ENCODE data around the gene SOCS3. TPM values are rescaled to one million over a fixed set of nuclear protein-coding genes. Genes with fewer than 3 reads are reported as not detected.
A peak's percentile ranks its signal among the peaks of the same experiment; 100 is the strongest.

SOCS3 gene
- total RNA-seq, 1 donor from 2014 or later, result 5.4 TPM

DNA sequence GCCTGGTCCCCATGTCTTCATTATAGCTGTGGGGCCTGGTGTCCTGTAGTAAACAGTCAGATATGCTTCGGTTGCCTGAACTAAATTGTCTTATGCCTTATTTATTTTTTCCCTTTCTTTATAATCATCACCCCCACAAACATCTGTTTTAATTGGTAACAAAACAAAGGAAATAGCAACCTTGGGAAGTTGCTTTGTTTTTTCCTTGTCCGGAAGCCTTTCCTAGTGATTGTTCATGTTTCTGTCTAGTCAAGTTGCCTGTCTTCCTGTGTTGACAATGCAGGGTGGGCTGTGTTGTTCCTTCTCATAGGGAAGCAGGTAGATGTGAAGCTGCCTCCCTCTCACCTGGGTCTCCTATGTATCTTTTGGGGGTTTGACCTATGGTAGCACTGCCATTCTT is 35.3 kb upstream of the SOCS3 start:
- TF ChIP-seq, protein P1, sequence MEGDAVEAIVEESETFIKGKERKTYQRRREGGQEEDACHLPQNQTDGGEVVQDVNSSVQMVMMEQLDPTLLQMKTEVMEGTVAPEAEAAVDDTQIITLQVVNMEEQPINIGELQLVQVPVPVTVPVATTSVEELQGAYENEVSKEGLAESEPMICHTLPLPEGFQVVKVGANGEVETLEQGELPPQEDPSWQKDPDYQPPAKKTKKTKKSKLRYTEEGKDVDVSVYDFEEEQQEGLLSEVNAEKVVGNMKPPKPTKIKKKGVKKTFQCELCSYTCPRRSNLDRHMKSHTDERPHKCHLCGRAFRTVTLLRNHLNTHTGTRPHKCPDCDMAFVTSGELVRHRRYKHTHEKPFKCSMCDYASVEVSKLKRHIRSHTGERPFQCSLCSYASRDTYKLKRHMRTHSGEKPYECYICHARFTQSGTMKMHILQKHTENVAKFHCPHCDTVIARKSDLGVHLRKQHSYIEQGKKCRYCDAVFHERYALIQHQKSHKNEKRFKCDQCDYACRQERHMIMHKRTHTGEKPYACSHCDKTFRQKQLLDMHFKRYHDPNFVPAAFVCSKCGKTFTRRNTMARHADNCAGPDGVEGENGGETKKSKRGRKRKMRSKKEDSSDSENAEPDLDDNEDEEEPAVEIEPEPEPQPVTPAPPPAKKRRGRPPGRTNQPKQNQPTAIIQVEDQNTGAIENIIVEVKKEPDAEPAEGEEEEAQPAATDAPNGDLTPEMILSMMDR (IDR thresholded peaks at IDR 0.05; ENCODE audit: unreplicated experiment), result no peak
- peaks cover 24% of the 10 kb centered on the region for H3K36me3 Mint-ChIP-seq (ENCODE audit: insufficient read depth)
- peak overlapping the region; percentile 84 for H3K27ac Mint-ChIP-seq
- no peaks in the 10 kb centered on the region for H3K9me3 Mint-ChIP-seq (ENCODE audit: low read depth)
- H3K4me1 Mint-ChIP-seq (ENCODE audit: low read depth), result peaks cover 18% of the 10 kb centered on the region
- no peak for DNase-seq (ENCODE audit: low spot score, unreplicated experiment)
- no peak overlapping the region for H3K4me3 Mint-ChIP-seq (ENCODE audit: low read depth)
- no peaks in the 10 kb centered on the region for H3K27me3 Mint-ChIP-seq

DNA sequence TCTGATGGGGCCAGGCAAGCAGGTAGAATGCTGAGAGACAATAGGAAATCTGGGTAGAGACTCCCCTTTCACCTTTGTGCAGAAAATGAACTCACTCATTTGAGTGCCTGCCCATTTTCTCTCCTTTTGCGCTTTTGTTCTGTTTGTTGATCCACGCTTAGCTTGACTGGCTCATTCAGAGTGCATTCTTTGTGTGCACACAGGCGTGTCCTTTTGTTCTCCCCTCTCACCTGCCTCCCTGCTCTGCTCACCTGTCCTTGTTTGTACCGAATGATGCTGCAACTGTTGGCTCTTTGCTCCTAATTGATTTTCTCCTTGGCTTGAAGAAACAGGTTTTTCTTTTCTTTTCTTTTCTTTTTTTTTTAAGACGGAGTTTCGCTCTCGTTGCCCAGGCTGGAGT is 34.3 kb upstream of the SOCS3 start:
- peaks cover 19% of the 10 kb centered on the region for H3K36me3 Mint-ChIP-seq (ENCODE audit: insufficient read depth)
- TF ChIP-seq, protein P1 (IDR thresholded peaks at IDR 0.05; ENCODE audit: unreplicated experiment), result no peak
- DNase-seq (ENCODE audit: low spot score, unreplicated experiment), result no peak
- peak overlapping the region; percentile 84 for H3K27ac Mint-ChIP-seq
- H3K4me1 Mint-ChIP-seq (ENCODE audit: low read depth), result peaks cover 19% of the 10 kb centered on the region
- no peaks in the 10 kb centered on the region for H3K9me3 Mint-ChIP-seq (ENCODE audit: low read depth)
- peak overlapping the region; percentile 32 for H3K4me3 Mint-ChIP-seq (ENCODE audit: low read depth)
- no peaks in the 10 kb centered on the region for H3K27me3 Mint-ChIP-seq

DNA sequence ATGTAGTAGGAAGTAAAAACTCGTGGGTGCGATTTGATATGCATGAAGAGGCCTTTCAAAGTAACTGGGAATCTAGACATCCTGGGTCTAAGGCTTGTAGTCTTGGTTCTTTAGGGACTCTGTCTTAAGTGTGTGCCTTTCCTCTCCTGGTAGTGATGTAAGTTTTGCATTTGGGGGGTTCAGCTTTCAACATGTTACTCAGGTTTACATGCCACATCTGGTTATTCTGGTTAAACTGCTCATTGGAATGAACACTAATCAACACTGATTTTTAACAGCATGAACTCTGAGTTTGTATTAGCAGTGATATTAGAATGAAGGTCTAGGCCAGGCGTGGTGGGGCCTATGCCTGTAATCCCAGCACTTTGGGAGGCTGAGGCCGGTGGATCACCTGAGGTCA is 33.7 kb upstream of the SOCS3 start:
- TF ChIP-seq, protein P1 (IDR thresholded peaks at IDR 0.05; ENCODE audit: unreplicated experiment), result no peak
- H3K9me3 Mint-ChIP-seq (ENCODE audit: low read depth), result no peaks in the 10 kb centered on the region
- no peaks in the 10 kb centered on the region for H3K27me3 Mint-ChIP-seq
- H3K36me3 Mint-ChIP-seq (ENCODE audit: insufficient read depth), result peaks cover 14% of the 10 kb centered on the region
- peaks cover 19% of the 10 kb centered on the region for H3K4me1 Mint-ChIP-seq (ENCODE audit: low read depth)
- H3K27ac Mint-ChIP-seq, result peak overlapping the region; percentile 90
- no peak for DNase-seq (ENCODE audit: low spot score, unreplicated experiment)
- H3K4me3 Mint-ChIP-seq (ENCODE audit: low read depth), result no peak overlapping the region

DNA sequence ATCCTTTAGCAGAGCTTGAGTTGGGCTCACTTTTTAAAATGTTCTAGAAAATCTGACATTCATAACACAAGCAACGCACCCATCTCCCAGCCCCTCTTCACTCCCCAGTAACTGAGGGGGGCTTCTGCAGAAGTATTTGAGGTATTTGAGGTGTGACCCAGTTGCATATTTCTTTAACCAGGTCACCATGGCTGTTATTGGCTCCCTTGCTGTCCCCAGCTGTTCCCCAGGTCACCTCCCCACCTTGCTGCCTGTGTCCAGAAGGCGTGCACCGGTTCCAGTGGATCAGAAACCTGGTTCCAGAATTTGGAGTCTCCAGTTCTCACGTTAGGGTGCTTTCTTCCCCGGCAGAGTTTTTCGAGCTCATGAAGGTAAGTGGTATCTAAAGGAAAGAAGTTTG is 32.4 kb upstream of the SOCS3 start:
- H3K27me3 Mint-ChIP-seq, result no peaks in the 10 kb centered on the region
- H3K36me3 Mint-ChIP-seq (ENCODE audit: insufficient read depth), result peaks cover 12% of the 10 kb centered on the region
- H3K27ac Mint-ChIP-seq, result peak overlapping the region; percentile 94
- no peak for DNase-seq (ENCODE audit: low spot score, unreplicated experiment)
- H3K9me3 Mint-ChIP-seq (ENCODE audit: low read depth), result no peaks in the 10 kb centered on the region
- peaks cover 19% of the 10 kb centered on the region for H3K4me1 Mint-ChIP-seq (ENCODE audit: low read depth)
- H3K4me3 Mint-ChIP-seq (ENCODE audit: low read depth), result peak overlapping the region; percentile 19
- TF ChIP-seq, protein P1 (IDR thresholded peaks at IDR 0.05; ENCODE audit: unreplicated experiment), result no peak

DNA sequence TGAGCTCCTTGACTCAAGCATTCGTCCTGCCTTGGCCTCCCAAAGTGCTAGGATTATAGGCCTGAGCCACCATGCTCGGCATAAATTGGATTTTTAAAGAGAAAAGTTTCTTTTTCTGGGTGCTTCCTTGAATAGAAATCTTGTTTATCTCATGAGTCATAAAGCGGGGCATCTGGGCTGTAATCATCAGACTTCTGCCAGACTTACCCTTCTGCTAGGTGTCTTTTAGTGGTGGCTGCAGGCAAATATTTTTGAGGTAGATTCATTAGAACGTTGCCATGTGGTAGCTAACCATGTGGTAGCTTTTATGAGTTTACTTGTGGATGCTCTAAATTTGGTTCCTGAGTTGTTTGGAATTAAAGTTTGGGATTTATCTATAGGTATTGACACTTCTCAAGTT is 32.0 kb upstream of the SOCS3 start:
- TF ChIP-seq, protein P1 (IDR thresholded peaks at IDR 0.05; ENCODE audit: unreplicated experiment), result no peak
- Mint-ChIP-seq H3K4me3 (ENCODE audit: low read depth) (no peak overlapping the region), H3K9me3 (ENCODE audit: low read depth) (no peaks in the 10 kb centered on the region), H3K27ac (peak overlapping the region; percentile 94), H3K4me1 (ENCODE audit: low read depth) (peaks cover 19% of the 10 kb centered on the region), H3K27me3 (no peaks in the 10 kb centered on the region), H3K36me3 (ENCODE audit: insufficient read depth) (peaks cover 12% of the 10 kb centered on the region)
- DNase-seq (ENCODE audit: low spot score, unreplicated experiment), result no peak
